Nephron (organoid): Measurements from ENCODE around the gene POLK.

Experiments
- H3K27ac Mint-ChIP-seq, 3 experiments: 2 replicates each; pipeline ENCODE4 v1.8.0; 2020; ENCODE audit warnings: mixed read lengths in 3 of 3, mild to moderate bottlenecking in 2 of 3, moderate library complexity in 1 of 3
- H3K27me3 Mint-ChIP-seq: 2 replicates; pipeline ENCODE4 v1.8.0; 2021; ENCODE audit warnings: low read depth, mild to moderate bottlenecking, moderate library complexity, mixed read lengths
- H3K36me3 Mint-ChIP-seq: 2 replicates; pipeline ENCODE4 v1.8.0; 2020; ENCODE audit warnings: low read depth, mixed read lengths
- H3K4me1 Mint-ChIP-seq: 2 replicates; pipeline ENCODE4 v1.8.0; 2020; ENCODE audit warnings: mixed read lengths
- H3K4me3 Mint-ChIP-seq, 3 experiments: 2 replicates each; pipeline ENCODE4 v1.8.0; 2020; ENCODE audit warnings: mild to moderate bottlenecking in 3 of 3, mixed read lengths in 3 of 3, moderate library complexity in 2 of 3
- H3K9me3 Mint-ChIP-seq: 2 replicates; pipeline ENCODE4 v1.8.0; 2020; ENCODE audit warnings: mixed read lengths
- TF ChIP-seq, protein P1 (sequence below), 3 experiments: fragments of 200-600 bp; sonication (generic); IDR thresholded peaks; one replicate each; pipeline ENCODE4 v1.5.0; 2021; ENCODE audit warnings: antibody characterized with exemption in 3 of 3; ENCODE audit not compliant: unreplicated experiment in 3 of 3

The POLK gene

GRCh38 chr5:75617736-75618352, 106.2 kb downstream of the POLK start:
- H3K9me3 Mint-ChIP-seq, result no peaks in the 10 kb centered on the region
- peaks cover 40% of the 10 kb centered on the region for H3K4me1 Mint-ChIP-seq
- peak overlapping the region in 2 of 3 experiments; percentile 0 to 15 for H3K4me3 Mint-ChIP-seq
- no peak overlapping the region for H3K27ac Mint-ChIP-seq
- TF ChIP-seq, protein P1, sequence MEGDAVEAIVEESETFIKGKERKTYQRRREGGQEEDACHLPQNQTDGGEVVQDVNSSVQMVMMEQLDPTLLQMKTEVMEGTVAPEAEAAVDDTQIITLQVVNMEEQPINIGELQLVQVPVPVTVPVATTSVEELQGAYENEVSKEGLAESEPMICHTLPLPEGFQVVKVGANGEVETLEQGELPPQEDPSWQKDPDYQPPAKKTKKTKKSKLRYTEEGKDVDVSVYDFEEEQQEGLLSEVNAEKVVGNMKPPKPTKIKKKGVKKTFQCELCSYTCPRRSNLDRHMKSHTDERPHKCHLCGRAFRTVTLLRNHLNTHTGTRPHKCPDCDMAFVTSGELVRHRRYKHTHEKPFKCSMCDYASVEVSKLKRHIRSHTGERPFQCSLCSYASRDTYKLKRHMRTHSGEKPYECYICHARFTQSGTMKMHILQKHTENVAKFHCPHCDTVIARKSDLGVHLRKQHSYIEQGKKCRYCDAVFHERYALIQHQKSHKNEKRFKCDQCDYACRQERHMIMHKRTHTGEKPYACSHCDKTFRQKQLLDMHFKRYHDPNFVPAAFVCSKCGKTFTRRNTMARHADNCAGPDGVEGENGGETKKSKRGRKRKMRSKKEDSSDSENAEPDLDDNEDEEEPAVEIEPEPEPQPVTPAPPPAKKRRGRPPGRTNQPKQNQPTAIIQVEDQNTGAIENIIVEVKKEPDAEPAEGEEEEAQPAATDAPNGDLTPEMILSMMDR (IDR thresholded peaks at IDR 0.05; ENCODE audit: unreplicated experiment in 3 of 3), result no peak
- no peaks in the 10 kb centered on the region for H3K27me3 Mint-ChIP-seq
- no peaks in the 10 kb centered on the region for H3K36me3 Mint-ChIP-seq

- Mint-ChIP-seq H3K27ac (peak overlapping the region in 2 of 3 experiments; percentile 19 to 63), H3K4me3 (no peak overlapping the region), H3K4me1 (peaks cover 40% of the 10 kb centered on the region), H3K27me3 (no peaks in the 10 kb centered on the region), H3K36me3 (no peaks in the 10 kb centered on the region), H3K9me3 (no peaks in the 10 kb centered on the region)
- TF ChIP-seq, protein P1 (IDR thresholded peaks at IDR 0.05; ENCODE audit: unreplicated experiment in 3 of 3), result no peak
Measured at GRCh38 chr5:75620184-75620959, 108.7 kb downstream of the POLK start.

- Mint-ChIP-seq H3K4me3 (no peak overlapping the region), H3K27ac (no peak overlapping the region), H3K9me3 (no peaks in the 10 kb centered on the region), H3K4me1 (peaks cover 22% of the 10 kb centered on the region), H3K27me3 (no peaks in the 10 kb centered on the region), H3K36me3 (no peaks in the 10 kb centered on the region)
- TF ChIP-seq, protein P1 (IDR thresholded peaks at IDR 0.05; ENCODE audit: unreplicated experiment in 3 of 3), result no peak
Measured at GRCh38 chr5:75622564-75622963, 110.9 kb downstream of the POLK start.

GRCh38 chr5:75623846-75624245, 112.2 kb downstream of the POLK start:
- TF ChIP-seq, protein P1 (IDR thresholded peaks at IDR 0.05; ENCODE audit: unreplicated experiment in 3 of 3), result no peak
- peak overlapping the region in 1 of 3 experiments; percentile 18 for H3K27ac Mint-ChIP-seq
- no peaks in the 10 kb centered on the region for H3K36me3 Mint-ChIP-seq
- H3K9me3 Mint-ChIP-seq, result no peaks in the 10 kb centered on the region
- H3K4me1 Mint-ChIP-seq, result peaks cover 21% of the 10 kb centered on the region
- no peaks in the 10 kb centered on the region for H3K27me3 Mint-ChIP-seq
- no peak overlapping the region for H3K4me3 Mint-ChIP-seq

DNA sequence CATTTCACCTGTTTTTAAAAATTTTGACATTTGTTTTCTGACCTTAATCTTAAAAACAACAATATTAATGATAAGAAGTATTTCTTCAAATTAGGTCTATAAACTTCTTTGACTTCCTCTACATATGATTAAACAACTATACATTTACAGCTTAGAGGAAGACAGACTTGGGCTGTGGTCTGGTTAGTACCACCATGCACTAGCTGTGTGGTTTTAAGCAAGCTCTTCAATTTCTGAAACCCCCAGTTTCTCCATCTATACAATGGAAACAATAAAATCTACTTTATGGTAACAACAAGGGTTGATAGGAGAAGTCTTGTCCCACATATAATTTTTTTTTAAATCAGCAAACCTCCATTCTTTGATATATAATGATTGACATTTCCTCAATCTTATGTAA, 115.3 kb downstream of the POLK start:
- H3K4me3 Mint-ChIP-seq, result no peak overlapping the region
- no peaks in the 10 kb centered on the region for H3K27me3 Mint-ChIP-seq
- H3K4me1 Mint-ChIP-seq, result peaks cover 5% of the 10 kb centered on the region
- H3K27ac Mint-ChIP-seq, result peak overlapping the region in 1 of 3 experiments; percentile 75
- TF ChIP-seq, protein P1 (IDR thresholded peaks at IDR 0.05; ENCODE audit: unreplicated experiment in 3 of 3), result no peak
- H3K9me3 Mint-ChIP-seq, result no peaks in the 10 kb centered on the region
- H3K36me3 Mint-ChIP-seq, result no peaks in the 10 kb centered on the region
